ENCODE data around the gene FAM32A. TPM values are rescaled to one million over a fixed set of nuclear protein-coding genes. Genes with fewer than 3 reads are reported as not detected.
A peak's percentile ranks its signal among the peaks of the same experiment; 100 is the strongest.

The FAM32A gene
- total RNA-seq, 1 donor, result 109 TPM

DNA sequence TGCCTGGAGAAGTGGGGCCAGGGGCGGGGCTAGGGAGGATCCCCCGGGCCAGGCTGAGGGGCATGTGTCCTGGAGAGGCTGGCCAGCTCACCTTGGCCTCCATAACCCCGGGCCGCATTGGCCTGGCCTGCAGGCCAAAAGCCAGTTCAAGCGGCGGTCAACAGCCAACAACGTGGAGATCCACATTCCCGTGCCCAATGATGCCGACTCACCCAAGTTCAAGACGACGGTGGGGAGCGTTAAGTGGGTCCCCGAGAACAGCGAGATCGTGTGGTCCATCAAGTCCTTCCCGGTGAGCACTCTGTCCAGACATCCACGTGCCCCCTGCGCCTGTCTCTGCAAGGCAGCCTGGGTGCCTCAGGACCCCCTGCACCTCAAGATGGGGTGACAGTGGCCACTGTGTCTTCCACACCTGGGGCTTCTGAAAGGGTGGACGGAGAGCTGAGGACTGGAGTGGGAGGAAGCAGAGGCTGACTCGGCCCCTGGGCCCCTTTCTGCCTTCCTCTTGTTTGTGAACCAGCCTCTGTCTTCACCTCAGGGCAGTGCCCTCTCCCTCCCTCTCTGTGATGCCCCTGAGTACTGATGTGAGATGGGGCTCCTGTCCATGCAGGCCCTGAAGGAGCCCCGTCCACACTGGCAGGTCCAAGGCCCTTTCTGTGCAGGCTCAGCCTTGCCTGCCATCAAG lies 43.6 kb downstream of the FAM32A start:
- peaks cover 17% of the 10 kb centered on the region for H4K20me1 ChIP-seq (ENCODE audit: insufficient read depth, low read length)
- no peak overlapping the region for H3K27ac ChIP-seq (ENCODE audit: low read depth, low read length)
- H3K4me1 ChIP-seq (ENCODE audit: insufficient read depth, low read length), result peaks cover 5% of the 10 kb centered on the region
- no peak overlapping the region for H3K4me3 ChIP-seq (ENCODE audit: insufficient read depth, low read length)
- peaks cover 69% of the 10 kb centered on the region for H3K36me3 ChIP-seq (ENCODE audit: insufficient read depth, low read length)
- no peak for TF ChIP-seq CTCF (IDR thresholded peaks at IDR 0.05; ENCODE audit: extremely low read depth, low read depth, low read length)
- H3K27me3 ChIP-seq (ENCODE audit: insufficient read depth, low read length), result no peaks in the 10 kb centered on the region
- no peak overlapping the region for H2AFZ ChIP-seq (ENCODE audit: low read length)
- no peaks in the 10 kb centered on the region for H3K9me3 ChIP-seq (ENCODE audit: low read depth, low read length)
- peaks cover 24% of the 10 kb centered on the region for H3K79me2 ChIP-seq (ENCODE audit: insufficient read depth, low read length)
- H3K4me2 ChIP-seq (ENCODE audit: insufficient read depth, low read length), result no peak overlapping the region
- peak; percentile 55 for DNase-seq (ENCODE audit: insufficient read length, low spot score, missing footprints)

DNA sequence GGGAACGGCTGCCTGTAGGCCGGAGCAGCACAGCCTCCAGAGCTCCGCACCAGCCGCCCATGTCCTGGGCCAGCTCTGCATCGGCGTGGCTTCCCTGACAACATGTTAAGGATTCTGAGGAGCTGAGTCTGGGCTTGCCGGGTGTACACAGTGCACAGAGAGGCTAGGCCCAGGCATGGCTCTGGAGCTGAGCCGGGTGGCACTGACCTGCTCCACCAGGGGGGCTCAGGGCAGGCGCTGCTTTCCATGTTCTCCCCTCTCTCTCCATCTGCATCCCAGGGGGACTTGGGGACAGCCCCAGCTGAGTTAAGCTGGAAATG lies 44.1 kb downstream of the FAM32A start:
- Histone ChIP-seq H3K4me1 (ENCODE audit: insufficient read depth, low read length) (peaks cover 7% of the 10 kb centered on the region), H4K20me1 (ENCODE audit: insufficient read depth, low read length) (peaks cover 16% of the 10 kb centered on the region), H3K9me3 (ENCODE audit: low read depth, low read length) (no peaks in the 10 kb centered on the region), H3K27me3 (ENCODE audit: insufficient read depth, low read length) (no peaks in the 10 kb centered on the region), H3K36me3 (ENCODE audit: insufficient read depth, low read length) (peaks cover 68% of the 10 kb centered on the region), H2AFZ (ENCODE audit: low read length) (no peak overlapping the region), H3K27ac (ENCODE audit: low read depth, low read length) (no peak overlapping the region), H3K79me2 (ENCODE audit: insufficient read depth, low read length) (peaks cover 19% of the 10 kb centered on the region), H3K4me2 (ENCODE audit: insufficient read depth, low read length) (no peak overlapping the region), H3K4me3 (ENCODE audit: insufficient read depth, low read length) (no peak overlapping the region)
- no peak for DNase-seq (ENCODE audit: insufficient read length, low spot score, missing footprints)
- no peak for TF ChIP-seq CTCF (IDR thresholded peaks at IDR 0.05; ENCODE audit: extremely low read depth, low read depth, low read length)

DNA sequence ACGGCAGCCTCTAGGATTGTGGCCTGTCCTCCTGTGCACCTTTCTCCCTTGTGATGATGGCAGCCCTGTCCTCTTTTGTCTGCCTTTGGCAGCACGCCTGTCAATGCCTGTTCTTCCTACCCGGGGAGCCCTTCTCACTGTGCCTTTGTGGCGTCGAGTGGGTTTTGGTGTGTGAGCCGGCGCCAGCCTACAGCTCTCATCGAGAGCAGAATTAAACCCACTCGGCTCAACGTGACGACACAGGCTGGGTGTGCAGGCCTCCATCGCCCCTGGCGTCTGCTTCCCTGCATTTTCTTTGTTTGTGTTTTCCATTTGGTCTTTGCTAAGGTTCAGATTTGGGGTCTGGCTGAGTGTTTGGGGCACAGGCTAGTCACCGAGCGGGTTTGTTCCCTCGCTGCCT lies 46.9 kb downstream of the FAM32A start:
- TF ChIP-seq CTCF (IDR thresholded peaks at IDR 0.05; ENCODE audit: extremely low read depth, low read depth, low read length), result no peak
- no peaks in the 10 kb centered on the region for H3K27me3 ChIP-seq (ENCODE audit: insufficient read depth, low read length)
- no peak overlapping the region for H3K4me3 ChIP-seq (ENCODE audit: insufficient read depth, low read length)
- no peaks in the 10 kb centered on the region for H3K9me3 ChIP-seq (ENCODE audit: low read depth, low read length)
- no peak overlapping the region for H3K4me2 ChIP-seq (ENCODE audit: insufficient read depth, low read length)
- no peaks in the 10 kb centered on the region for H3K79me2 ChIP-seq (ENCODE audit: insufficient read depth, low read length)
- H3K36me3 ChIP-seq (ENCODE audit: insufficient read depth, low read length), result peaks cover 68% of the 10 kb centered on the region
- peak; percentile 44 for DNase-seq (ENCODE audit: insufficient read length, low spot score, missing footprints)
- H3K27ac ChIP-seq (ENCODE audit: low read depth, low read length), result no peak overlapping the region
- H3K4me1 ChIP-seq (ENCODE audit: insufficient read depth, low read length), result peaks cover 7% of the 10 kb centered on the region
- no peak overlapping the region for H2AFZ ChIP-seq (ENCODE audit: low read length)
- peaks cover 3% of the 10 kb centered on the region for H4K20me1 ChIP-seq (ENCODE audit: insufficient read depth, low read length)

DNA sequence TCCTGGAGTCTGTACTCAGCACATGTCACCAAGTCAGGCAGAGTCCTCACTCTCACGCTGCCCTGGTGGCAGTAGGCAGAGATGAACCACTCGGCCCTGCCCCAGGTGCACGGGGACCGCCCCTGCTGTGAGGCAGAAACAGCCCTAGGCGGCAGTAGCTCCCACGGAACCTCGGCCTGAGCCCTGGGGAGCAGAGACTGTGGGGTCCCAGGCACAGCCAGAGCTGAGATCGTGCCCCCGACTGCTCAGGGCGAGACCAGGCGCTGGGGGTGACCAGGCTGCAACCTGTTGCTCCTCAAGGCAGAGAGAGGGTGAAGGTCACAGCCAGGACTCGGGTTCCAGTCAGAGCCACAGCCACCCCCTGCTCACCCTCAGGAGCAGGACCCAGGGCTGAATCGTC lies 47.4 kb downstream of the FAM32A start:
- no peak for TF ChIP-seq CTCF (IDR thresholded peaks at IDR 0.05; ENCODE audit: extremely low read depth, low read depth, low read length)
- Histone ChIP-seq H3K4me1 (ENCODE audit: insufficient read depth, low read length) (peaks cover 7% of the 10 kb centered on the region), H3K9me3 (ENCODE audit: low read depth, low read length) (no peaks in the 10 kb centered on the region), H3K36me3 (ENCODE audit: insufficient read depth, low read length) (peaks cover 64% of the 10 kb centered on the region), H2AFZ (ENCODE audit: low read length) (no peak overlapping the region), H3K27me3 (ENCODE audit: insufficient read depth, low read length) (no peaks in the 10 kb centered on the region), H3K4me3 (ENCODE audit: insufficient read depth, low read length) (no peak overlapping the region), H3K4me2 (ENCODE audit: insufficient read depth, low read length) (no peak overlapping the region), H3K79me2 (ENCODE audit: insufficient read depth, low read length) (no peaks in the 10 kb centered on the region), H3K27ac (ENCODE audit: low read depth, low read length) (no peak overlapping the region), H4K20me1 (ENCODE audit: insufficient read depth, low read length) (peaks cover 3% of the 10 kb centered on the region)
- DNase-seq (ENCODE audit: insufficient read length, low spot score, missing footprints), result no peak
